Caco-2 (cell line): ENCODE results near the gene SLC25A26. TPM values are rescaled to one million over a fixed set of nuclear protein-coding genes. Genes with fewer than 3 reads are reported as not detected.

Experiments used
- BruUV-seq: library from RNA; stranded (reverse); fragments of 400-500 nt; replicated peaks from 2 replicates; lab custom pipeline; 2021; lab: Mats Ljungman, UMichigan
- CTCF ChIA-PET: fragments of 300-600 bp; sonication (Branson Sonifier 250); formaldehyde crosslinking; loops from one replicate; lab custom pipeline; 2022; ENCODE audit warnings: antibody characterized with exemption; lab: Charles Lee
- POLR2A ChIA-PET: fragments of 300-600 bp; sonication (Branson Sonifier 250); formaldehyde crosslinking; loops from one replicate; lab custom pipeline; 2022; ENCODE audit warnings: antibody characterized with exemption; lab: Charles Lee
- DNase-seq, 2 experiments: peaks; one replicate each; pipeline versions ENCODE4 v3.0.0 to v3.0.0-alpha.2; 2020 to 2022
- H3K27me3 ChIP-seq: replicated peaks from 2 replicates; pipeline ENCODE4 v1.6.0; 2011; ENCODE audit warnings: low read length; ENCODE audit not compliant: control insufficient read depth, insufficient read depth
- H3K36me3 ChIP-seq: 2 replicates; pipeline ENCODE4 v1.5.1; 2011; ENCODE audit warnings: low read length; ENCODE audit not compliant: control insufficient read depth, insufficient read depth
- H3K4me1 ChIP-seq: fragments of 250-450 bp; sonication (Bioruptor Pico); 2 replicates; pipeline ENCODE4 v1.5.1; 2020; ENCODE audit warnings: mild to moderate bottlenecking
- H3K4me3 ChIP-seq: 2 replicates; pipeline ENCODE4 v1.5.1; 2011; ENCODE audit warnings: low read depth, mild to moderate bottlenecking, control low read depth, low read length
- H3K9me3 ChIP-seq: fragments of 250-450 bp; sonication (Bioruptor Pico); 2 replicates; pipeline ENCODE4 v1.5.1; 2020; ENCODE audit warnings: mild to moderate bottlenecking, moderate library complexity
- H3K27ac Mint-ChIP-seq: one replicate; pipeline ENCODE4 v1.8.0; 2022; ENCODE audit warnings: mixed read lengths; ENCODE audit not compliant: unreplicated experiment
- H3K27me3 Mint-ChIP-seq: one replicate; pipeline ENCODE4 v1.8.0; 2022; ENCODE audit warnings: mixed read lengths; ENCODE audit not compliant: insufficient read depth, unreplicated experiment
- H3K36me3 Mint-ChIP-seq: one replicate; pipeline ENCODE4 v1.8.0; 2022; ENCODE audit warnings: mild to moderate bottlenecking, mixed read lengths; ENCODE audit not compliant: insufficient read depth, unreplicated experiment
- H3K4me1 Mint-ChIP-seq: one replicate; pipeline ENCODE4 v1.8.0; 2022; ENCODE audit warnings: low read depth, mixed read lengths; ENCODE audit not compliant: unreplicated experiment
- H3K4me3 Mint-ChIP-seq: one replicate; pipeline ENCODE4 v1.8.0; 2022; ENCODE audit warnings: mild to moderate bottlenecking, moderate library complexity, mixed read lengths; ENCODE audit not compliant: unreplicated experiment
- H3K9me3 Mint-ChIP-seq: one replicate; pipeline ENCODE4 v1.8.0; 2022; ENCODE audit warnings: mixed read lengths; ENCODE audit not compliant: unreplicated experiment
- intact Hi-C: fragments of 100-400 bp; cut with micrococcal nuclease; formaldehyde crosslinking; loops from one replicate; pipeline ENCODE4 v1.10.0; 2022; ENCODE audit not compliant: unreplicated experiment
- total RNA-seq: library from RNA; stranded (reverse); gene quantifications from 2 replicates; pipeline ENCODE4 v1.2.3, GENCODE V29; 2022
- TF ChIP-seq, protein P1 (sequence below), 2 experiments: fragments of 200-600 bp in 1 of 2; IDR thresholded peaks; 1 replicate in 1 of 2; 2 replicates in 1 of 2; pipeline versions ENCODE4 v1.5.1 to v1.8.0; 2011 to 2022; ENCODE audit warnings: antibody characterized with exemption in 1 of 2, control low read depth in 1 of 2, inconsistent platforms in 1 of 2, low read depth in 1 of 2, low read length in 1 of 2, mild to moderate bottlenecking in 1 of 2, moderate library complexity in 1 of 2; ENCODE audit not compliant: insufficient read depth in 1 of 2, severe bottlenecking in 1 of 2, unreplicated experiment in 1 of 2

Gene SLC25A26
- total RNA-seq, 1 experiment from 2014 or later, result 25.4 TPM

DNA sequence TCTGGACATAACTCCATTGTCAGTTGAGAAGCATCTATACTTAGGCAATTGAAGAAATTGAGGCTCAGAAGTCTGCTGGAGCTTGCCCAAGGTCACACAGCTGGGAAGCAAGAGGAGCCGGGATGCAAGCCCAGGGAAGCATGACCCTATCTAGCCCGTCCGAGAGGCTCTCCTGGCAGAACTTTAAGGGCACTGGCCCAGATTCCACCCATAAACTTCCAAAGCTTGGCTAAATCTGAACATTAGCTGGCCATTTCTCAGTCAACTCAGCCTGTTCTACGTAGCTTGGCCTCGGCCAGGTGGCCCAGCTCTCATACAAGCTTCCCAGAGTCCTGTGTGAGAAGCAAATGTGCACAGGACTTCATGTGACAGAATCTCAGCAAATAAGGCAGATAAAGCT lies 204.2 kb downstream of the SLC25A26 start:
- TF ChIP-seq, protein P1, sequence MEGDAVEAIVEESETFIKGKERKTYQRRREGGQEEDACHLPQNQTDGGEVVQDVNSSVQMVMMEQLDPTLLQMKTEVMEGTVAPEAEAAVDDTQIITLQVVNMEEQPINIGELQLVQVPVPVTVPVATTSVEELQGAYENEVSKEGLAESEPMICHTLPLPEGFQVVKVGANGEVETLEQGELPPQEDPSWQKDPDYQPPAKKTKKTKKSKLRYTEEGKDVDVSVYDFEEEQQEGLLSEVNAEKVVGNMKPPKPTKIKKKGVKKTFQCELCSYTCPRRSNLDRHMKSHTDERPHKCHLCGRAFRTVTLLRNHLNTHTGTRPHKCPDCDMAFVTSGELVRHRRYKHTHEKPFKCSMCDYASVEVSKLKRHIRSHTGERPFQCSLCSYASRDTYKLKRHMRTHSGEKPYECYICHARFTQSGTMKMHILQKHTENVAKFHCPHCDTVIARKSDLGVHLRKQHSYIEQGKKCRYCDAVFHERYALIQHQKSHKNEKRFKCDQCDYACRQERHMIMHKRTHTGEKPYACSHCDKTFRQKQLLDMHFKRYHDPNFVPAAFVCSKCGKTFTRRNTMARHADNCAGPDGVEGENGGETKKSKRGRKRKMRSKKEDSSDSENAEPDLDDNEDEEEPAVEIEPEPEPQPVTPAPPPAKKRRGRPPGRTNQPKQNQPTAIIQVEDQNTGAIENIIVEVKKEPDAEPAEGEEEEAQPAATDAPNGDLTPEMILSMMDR (IDR thresholded peaks at IDR 0.05; ENCODE audit: insufficient read depth in 1 of 2, low read depth in 1 of 2, low read length in 1 of 2, severe bottlenecking in 1 of 2, unreplicated experiment in 1 of 2), result no peak
- Histone ChIP-seq H3K4me3 (no peak overlapping the region), H3K36me3 (0 out of 2 replicates have a peak, but pooled peaks cover 4% of the 10 kb centered on the region), H3K4me1 (no peaks in the 10 kb centered on the region), H3K27me3 (no peaks in the 10 kb centered on the region), H3K9me3 (peaks cover 10% of the 10 kb centered on the region)
- ChIA-PET CTCF (no interaction called here), POLR2A (no interaction called here)
- no peak for DNase-seq
- Mint-ChIP-seq H3K4me1 (peaks cover 11% of the 10 kb centered on the region), H3K4me3 (no peak overlapping the region), H3K9me3 (peaks cover 27% of the 10 kb centered on the region), H3K27me3 (no peaks in the 10 kb centered on the region), H3K36me3 (peaks cover 38% of the 10 kb centered on the region), H3K27ac (no peak overlapping the region)
- intact Hi-C loops, result no loop called here
- no TSS peak for BruUV-seq

DNA sequence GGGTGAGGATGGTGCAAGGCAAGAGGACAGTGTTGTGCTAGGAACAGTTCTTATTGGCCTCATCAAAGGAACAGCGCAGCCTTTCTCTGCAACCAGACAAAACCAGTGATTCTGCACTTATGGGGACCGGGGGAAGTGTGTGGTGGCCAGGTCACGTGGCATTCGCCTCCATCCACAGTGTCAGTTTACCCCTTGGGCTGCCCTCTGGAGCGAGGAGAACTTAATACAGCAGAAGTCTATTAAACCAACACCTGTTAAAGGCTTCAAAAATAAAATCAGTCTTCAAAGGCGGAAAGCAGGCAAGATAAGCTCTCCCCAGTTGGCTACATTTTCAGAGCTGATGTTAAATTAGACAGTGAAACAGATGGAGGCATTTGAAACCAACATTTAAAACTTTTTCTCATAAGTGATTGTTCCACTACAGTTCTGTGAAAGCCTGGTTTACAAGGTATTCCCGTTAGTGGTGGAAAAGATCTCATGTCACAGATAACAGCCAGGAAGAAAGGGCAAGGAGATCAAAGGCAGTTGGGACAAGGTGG lies 204.8 kb downstream of the SLC25A26 start:
- Mint-ChIP-seq H3K27ac (no peak overlapping the region), H3K4me1 (peaks cover 11% of the 10 kb centered on the region), H3K36me3 (peaks cover 31% of the 10 kb centered on the region), H3K27me3 (no peaks in the 10 kb centered on the region), H3K4me3 (no peak overlapping the region), H3K9me3 (peaks cover 20% of the 10 kb centered on the region)
- intact Hi-C loops, result no loop called here
- TF ChIP-seq, protein P1 (IDR thresholded peaks at IDR 0.05; ENCODE audit: insufficient read depth in 1 of 2, low read depth in 1 of 2, low read length in 1 of 2, severe bottlenecking in 1 of 2, unreplicated experiment in 1 of 2), result no peak
- DNase-seq, result no peak
- ChIA-PET CTCF (no interaction called here), POLR2A (no interaction called here)
- Histone ChIP-seq H3K9me3 (peaks cover 10% of the 10 kb centered on the region), H3K36me3 (peaks cover 6% of the 10 kb centered on the region; the same call in 1 of the 2 replicates), H3K27me3 (no peaks in the 10 kb centered on the region), H3K4me3 (no peak overlapping the region), H3K4me1 (no peaks in the 10 kb centered on the region)
- no TSS peak for BruUV-seq

DNA sequence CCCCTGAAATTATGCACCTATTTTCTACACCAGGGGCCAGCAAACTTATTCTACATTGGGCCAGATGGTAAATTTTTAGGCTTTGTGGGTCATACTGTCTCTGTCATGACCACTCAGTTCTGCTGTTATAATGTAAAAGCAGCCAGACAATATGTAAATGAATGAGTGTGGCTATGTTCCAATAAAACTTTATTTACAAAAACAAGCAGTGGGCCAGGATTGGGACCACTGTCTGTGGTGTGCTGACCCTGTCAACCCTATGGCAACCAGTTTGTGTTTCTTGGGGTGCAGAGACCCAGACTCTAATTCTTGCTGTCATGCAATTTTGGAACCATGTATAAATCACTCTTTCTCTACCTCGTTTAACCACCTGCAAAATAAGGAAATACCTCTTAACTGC lies 205.3 kb downstream of the SLC25A26 start:
- no peak overlapping the region for H3K4me3 Mint-ChIP-seq
- Histone ChIP-seq H3K4me1 (no peaks in the 10 kb centered on the region), H3K9me3 (peaks cover 10% of the 10 kb centered on the region), H3K36me3 (peaks cover 6% of the 10 kb centered on the region; the same call in 1 of the 2 replicates), H3K4me3 (no peak overlapping the region), H3K27me3 (no peaks in the 10 kb centered on the region)
- intact Hi-C loops, result no loop called here
- no peak overlapping the region for H3K27ac Mint-ChIP-seq
- CTCF ChIA-PET, result no interaction called here
- POLR2A ChIA-PET, result no interaction called here
- DNase-seq, result no peak
- H3K9me3 Mint-ChIP-seq, result peaks cover 16% of the 10 kb centered on the region
- H3K27me3 Mint-ChIP-seq, result no peaks in the 10 kb centered on the region
- TF ChIP-seq, protein P1 (IDR thresholded peaks at IDR 0.05; ENCODE audit: insufficient read depth in 1 of 2, low read depth in 1 of 2, low read length in 1 of 2, severe bottlenecking in 1 of 2, unreplicated experiment in 1 of 2), result no peak
- H3K36me3 Mint-ChIP-seq, result peaks cover 28% of the 10 kb centered on the region
- BruUV-seq, result no TSS peak
- H3K4me1 Mint-ChIP-seq, result peaks cover 11% of the 10 kb centered on the region
